ENCODE data around the gene PRPSAP2. TPM values are rescaled to one million over a fixed set of nuclear protein-coding genes. Genes with fewer than 3 reads are reported as not detected.
A peak's percentile ranks its signal among the peaks of the same experiment; 100 is the strongest.

PRPSAP2 gene
- total RNA-seq, 1 donor from 2014 or later, result 62.8 TPM

DNA sequence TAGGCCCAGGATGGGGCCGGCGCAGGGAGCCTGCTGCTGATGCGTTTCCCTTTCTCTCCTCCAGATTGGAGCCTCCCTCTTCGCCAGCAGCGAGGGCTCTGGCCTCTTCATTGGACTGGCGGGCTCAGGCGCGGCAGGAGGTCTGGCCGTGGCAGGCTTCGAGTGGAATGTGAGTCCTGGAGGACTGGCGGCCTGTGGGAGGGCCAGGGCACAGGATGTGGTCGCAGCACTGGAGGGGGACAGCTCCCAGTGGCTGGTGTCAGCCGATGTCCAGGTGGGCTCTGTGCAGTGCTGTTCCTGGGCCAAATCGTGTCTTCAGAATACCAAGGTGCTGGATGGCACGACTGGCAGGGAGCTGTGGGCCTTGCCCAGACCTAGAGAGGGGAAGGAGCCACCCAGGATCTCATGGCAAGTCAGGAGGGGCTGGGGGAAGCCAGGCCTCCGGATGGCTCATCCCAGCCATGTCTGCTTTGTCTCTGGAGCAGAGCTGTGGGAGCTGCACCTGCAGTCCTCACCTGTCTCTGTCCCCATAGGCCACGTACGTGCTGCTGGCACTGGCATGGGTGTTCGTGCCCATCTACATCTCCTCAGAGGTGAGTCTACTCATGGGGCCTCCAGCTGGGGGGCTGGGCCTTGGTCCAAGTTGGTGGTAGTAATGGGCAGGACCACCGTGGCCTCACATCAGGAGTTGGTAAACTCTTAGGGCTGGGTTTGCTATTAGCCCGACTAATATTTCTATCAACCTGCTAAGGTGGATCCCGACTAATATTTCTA, 101.3 kb downstream of the PRPSAP2 start:
- DNase-seq, result no peak
- no peak overlapping the region for H3K27ac Mint-ChIP-seq
- ATAC-seq (ENCODE audit: low read depth), result no peak
- peaks cover 12% of the 10 kb centered on the region for H3K4me1 Mint-ChIP-seq
- CTCF ChIA-PET, result no interaction called here
- POLR2A ChIA-PET, result interaction anchor here (0.6 kb wide), 1 partner anchor 73 kb away, joined by 3 read pairs; no protein-coding TSS in a partner anchor
- intact Hi-C loops (cut with micrococcal nuclease), result no loop called here
- H3K27me3 Mint-ChIP-seq, result no peaks in the 10 kb centered on the region
- H3K9me3 Mint-ChIP-seq, result no peaks in the 10 kb centered on the region
- no peaks in the 10 kb centered on the region for H3K36me3 Mint-ChIP-seq (ENCODE audit: low read depth)
- H3K4me3 Mint-ChIP-seq, result no peak overlapping the region
- no peak for TF ChIP-seq CTCF (IDR thresholded peaks at IDR 0.05)

DNA sequence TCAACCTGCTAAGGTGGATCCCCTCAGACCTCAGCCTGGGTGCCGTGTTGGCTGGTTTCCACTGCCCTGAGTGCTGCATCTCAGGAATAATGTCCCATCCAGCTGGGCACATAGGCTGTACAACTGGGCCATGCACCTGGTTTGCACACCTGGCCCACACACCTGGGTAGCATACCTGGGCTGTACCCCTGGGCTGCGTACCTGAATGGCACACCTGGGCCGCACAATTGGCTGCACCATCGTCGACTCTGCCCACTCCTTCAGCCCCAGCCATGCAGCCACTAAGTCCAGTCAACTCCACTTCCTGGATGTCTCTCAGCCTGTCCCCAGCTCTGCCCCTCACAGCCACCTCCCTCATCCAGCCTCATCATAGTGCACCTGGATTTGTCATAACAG, 101.9 kb downstream of the PRPSAP2 start:
- ChIA-PET CTCF (interaction anchor here (1.4 to 1.6 kb wide), 3 partner anchors 15 to 37 kb away, joined by 4 to 6 read pairs (median 4); no protein-coding TSS in a partner anchor), POLR2A (interaction anchor here (0.6 kb wide), 1 partner anchor 73 kb away, joined by 3 read pairs; no protein-coding TSS in a partner anchor)
- TF ChIP-seq CTCF (IDR thresholded peaks at IDR 0.05), result no peak
- no peaks in the 10 kb centered on the region for H3K27me3 Mint-ChIP-seq
- H3K27ac Mint-ChIP-seq, result no peak overlapping the region
- no peaks in the 10 kb centered on the region for H3K9me3 Mint-ChIP-seq
- ATAC-seq (ENCODE audit: low read depth), result no peak
- H3K4me3 Mint-ChIP-seq, result no peak overlapping the region
- H3K4me1 Mint-ChIP-seq, result peaks cover 12% of the 10 kb centered on the region
- DNase-seq, result no peak
- no peaks in the 10 kb centered on the region for H3K36me3 Mint-ChIP-seq (ENCODE audit: low read depth)
- intact Hi-C loops (cut with micrococcal nuclease), result loop anchor here (10.0 kb wide), 2 partner anchors 55 to 145 kb away; no protein-coding TSS in a partner anchor

DNA sequence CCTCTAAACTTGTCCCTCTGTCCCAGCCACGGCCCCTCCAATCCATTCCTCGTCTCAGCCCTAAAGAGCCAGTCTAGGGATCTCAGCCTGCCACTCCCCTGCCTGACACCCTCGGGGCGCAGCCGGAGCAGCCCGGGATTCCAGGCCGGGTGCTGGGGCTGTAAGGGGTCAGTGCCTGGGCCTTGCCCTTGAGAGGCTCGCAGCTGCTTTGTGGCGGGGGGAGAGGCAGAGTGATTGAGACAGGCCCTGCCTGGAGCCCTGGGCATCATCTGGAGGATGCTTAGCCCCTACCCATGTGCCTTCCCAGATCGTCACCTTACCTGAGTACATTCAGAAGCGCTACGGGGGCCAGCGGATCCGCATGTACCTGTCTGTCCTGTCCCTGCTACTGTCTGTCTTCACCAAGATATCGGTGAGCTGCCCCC, 102.3 kb downstream of the PRPSAP2 start:
- no peak for ATAC-seq (ENCODE audit: low read depth)
- no peak overlapping the region for H3K27ac Mint-ChIP-seq
- no peaks in the 10 kb centered on the region for H3K27me3 Mint-ChIP-seq
- no peak for DNase-seq
- H3K9me3 Mint-ChIP-seq, result no peaks in the 10 kb centered on the region
- no peak for TF ChIP-seq CTCF (IDR thresholded peaks at IDR 0.05)
- POLR2A ChIA-PET, result interaction anchor here (0.8 to 1.2 kb wide), 2 partner anchors 101 to 104 kb away, joined by 3 to 4 read pairs; no protein-coding TSS in a partner anchor
- no peaks in the 10 kb centered on the region for H3K36me3 Mint-ChIP-seq (ENCODE audit: low read depth)
- intact Hi-C loops (cut with micrococcal nuclease), result loop anchor here (10.0 kb wide), 2 partner anchors 55 to 145 kb away; no protein-coding TSS in a partner anchor
- no peak overlapping the region for H3K4me3 Mint-ChIP-seq
- CTCF ChIA-PET, result interaction anchor here (1.1 to 1.6 kb wide), 8 partner anchors 9 to 77 kb away, joined by 3 to 6 read pairs (median 4); no protein-coding TSS in a partner anchor
- peaks cover 11% of the 10 kb centered on the region for H3K4me1 Mint-ChIP-seq

- no peaks in the 10 kb centered on the region for H3K27me3 Mint-ChIP-seq
- H3K36me3 Mint-ChIP-seq (ENCODE audit: low read depth), result no peaks in the 10 kb centered on the region
- intact Hi-C loops (cut with micrococcal nuclease), result loop anchor here (10.0 kb wide), 2 partner anchors 54 to 146 kb away; no protein-coding TSS in a partner anchor
- peak; percentile 97 for ATAC-seq (ENCODE audit: low read depth)
- H3K4me3 Mint-ChIP-seq, result no peak overlapping the region
- H3K27ac Mint-ChIP-seq, result no peak overlapping the region
- DNase-seq, result peak; percentile 82
- peak; percentile 67 for TF ChIP-seq CTCF (IDR thresholded peaks at IDR 0.05)
- ChIA-PET POLR2A (interaction anchor here (0.8 to 1.2 kb wide), 3 partner anchors 102 to 103 kb away, joined by 3 to 4 read pairs (median 4); partner anchors contain the start of gene PRPSAP2), CTCF (interaction anchor here (0.7 to 1.6 kb wide), 19 partner anchors 9 to 139 kb away, joined by 3 to 7 read pairs (median 4); partner anchors contain the start of gene FAM83G)
- H3K9me3 Mint-ChIP-seq, result no peaks in the 10 kb centered on the region
- peaks cover 8% of the 10 kb centered on the region for H3K4me1 Mint-ChIP-seq
Observed at GRCh38 chr17:18960803-18961511, 103.0 kb downstream of the PRPSAP2 start.

Measured in activated B cell treated with CpG ODN at 0.5 μM for 24 hours (primary cell).